Activated CD8-positive, alpha-beta memory T cell treated with anti-CD3 and anti-CD28 coated beads, Interleukin-2, amount 10 ng/mL, durations not matched to agents 7 days and 5 days (primary cell): ENCODE measurements around the gene EFHC2. TPM values are rescaled to one million over a fixed set of nuclear protein-coding genes. Genes with fewer than 3 reads are reported as not detected.
A peak's percentile ranks its signal among the peaks of the same experiment; 100 is the strongest.

Source experiments
- ATAC-seq: fragments of 150-1000 bp; cut with Tn5 transposase; one replicate; pipeline ENCODE4 v1.10.0; 2021; ENCODE audit warnings: moderate library complexity
- CTCF ChIA-PET: fragments of 350-600 bp; sonication (Branson Sonifier 250); formaldehyde crosslinking; loops from one replicate; lab custom pipeline; 2021; ENCODE audit warnings: antibody characterized with exemption; lab: Charles Lee
- DNase-seq: peaks from one replicate; pipeline ENCODE4 v3.0.0-alpha.2; 2020
- H3K27ac Mint-ChIP-seq: one replicate; pipeline ENCODE4 v1.8.0; 2021; ENCODE audit warnings: mild to moderate bottlenecking, mixed read lengths
- H3K27me3 Mint-ChIP-seq: one replicate; pipeline ENCODE4 v1.8.0; 2021; ENCODE audit warnings: mixed read lengths
- H3K36me3 Mint-ChIP-seq: one replicate; pipeline ENCODE4 v1.8.0; 2021; ENCODE audit warnings: mild to moderate bottlenecking, mixed read lengths
- H3K4me1 Mint-ChIP-seq: one replicate; pipeline ENCODE4 v1.8.0; 2021; ENCODE audit warnings: mixed read lengths
- H3K4me3 Mint-ChIP-seq: one replicate; pipeline ENCODE4 v1.8.0; 2021; ENCODE audit warnings: mild to moderate bottlenecking, moderate library complexity, mixed read lengths
- H3K9me3 Mint-ChIP-seq: one replicate; pipeline ENCODE4 v1.8.0; 2022; ENCODE audit warnings: low read depth, mixed read lengths
- total RNA-seq, 2 experiments: library from RNA; stranded (reverse); gene quantifications; one replicate each; pipeline ENCODE4 v1.2.3, GENCODE V29; 2021

Gene EFHC2, protein sequence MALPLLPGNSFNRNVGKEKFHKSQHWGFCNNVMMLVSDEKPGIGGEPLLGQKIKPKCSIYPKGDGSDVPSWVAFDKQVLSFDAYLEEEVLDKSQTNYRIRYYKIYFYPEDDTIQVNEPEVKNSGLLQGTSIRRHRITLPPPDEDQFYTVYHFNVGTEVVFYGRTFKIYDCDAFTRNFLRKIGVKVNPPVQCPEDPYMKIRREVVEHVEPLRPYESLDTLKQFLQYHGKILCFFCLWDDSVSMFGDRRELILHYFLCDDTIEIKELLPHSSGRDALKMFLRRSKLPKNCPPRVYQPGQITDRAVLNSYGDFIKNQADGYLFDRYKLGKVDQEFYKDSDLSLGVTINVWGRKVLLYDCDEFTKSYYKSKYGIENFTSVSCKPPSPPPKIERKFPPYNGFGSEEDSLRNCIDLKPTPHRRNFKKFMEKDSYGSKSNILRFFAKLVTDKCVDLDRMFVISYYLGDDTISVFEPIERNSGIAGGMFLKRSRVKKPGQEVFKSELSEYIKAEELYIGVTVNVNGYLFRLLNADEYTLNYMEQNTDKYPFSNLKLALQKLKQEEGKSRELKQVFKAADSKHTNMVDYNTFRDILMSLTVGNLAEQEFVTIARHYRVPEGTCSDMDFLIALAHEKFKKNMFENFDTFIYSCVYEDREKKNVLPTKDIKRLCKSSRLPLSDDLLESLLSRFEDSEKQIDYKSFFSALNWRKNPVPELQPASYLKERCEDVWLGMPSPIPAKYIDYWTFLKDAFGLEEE
- total RNA-seq, result under 1 TPM in 1 of 2 experiments, not detected in 1; 0.12 TPM

DNA sequence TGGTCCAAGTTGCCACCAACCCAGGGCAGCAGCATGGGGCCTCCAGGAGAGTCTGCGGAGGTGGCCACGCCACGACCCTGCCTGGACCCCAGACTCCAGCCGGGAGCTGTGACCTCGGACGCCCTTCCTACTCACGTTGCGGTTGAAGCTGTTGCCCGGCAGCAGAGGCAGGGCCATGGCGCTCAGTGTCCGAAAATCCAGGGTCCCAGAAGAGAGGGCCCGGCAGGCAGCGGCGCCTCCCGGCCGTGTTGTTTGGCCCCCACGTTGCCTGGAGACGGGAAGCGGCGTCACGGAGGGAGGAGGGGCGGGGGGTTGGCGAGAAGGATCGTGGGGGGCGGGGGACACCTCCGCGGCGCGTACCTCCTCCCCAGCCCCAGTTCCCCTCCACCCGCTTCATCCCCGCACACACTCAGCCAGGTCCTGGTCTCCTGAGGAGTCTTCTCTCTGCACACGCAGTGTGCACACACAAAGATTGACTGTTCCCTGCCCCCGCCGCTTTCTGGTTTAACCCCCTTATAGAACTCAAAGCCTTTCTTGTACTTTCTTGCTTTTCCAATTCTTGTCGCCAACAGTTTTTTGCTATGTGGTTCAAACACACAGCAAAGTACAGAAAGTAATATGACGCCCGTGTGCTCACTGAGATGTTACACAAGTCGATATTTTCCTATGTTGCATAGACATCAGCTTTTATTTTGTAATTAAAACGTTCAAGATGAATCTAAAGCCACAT is at the start of gene EFHC2:
EFHC2 (minus strand) TSS at position 261 of the 730 bp plus-strand sequence; CDS start at position 177, 84 bp downstream.
- ATAC-seq (peak; percentile 59), DNase-seq (peak; percentile 61)
- H3K4me1 Mint-ChIP-seq, result peaks cover 14% of the 10 kb centered on the region
- H3K27me3 Mint-ChIP-seq, result no peaks in the 10 kb centered on the region
- peak within 1 kb of the TSS; percentile 86 for H3K27ac Mint-ChIP-seq
- peak within 1 kb of the TSS; percentile 78 for H3K4me3 Mint-ChIP-seq
- CTCF ChIA-PET, result interaction anchor here (1.5 kb wide), 1 partner anchor 100 kb away, joined by 3 read pairs; no protein-coding TSS in a partner anchor
- no peaks in the 10 kb centered on the region for H3K9me3 Mint-ChIP-seq
- H3K36me3 Mint-ChIP-seq, result no peaks in the 10 kb centered on the region

DNA sequence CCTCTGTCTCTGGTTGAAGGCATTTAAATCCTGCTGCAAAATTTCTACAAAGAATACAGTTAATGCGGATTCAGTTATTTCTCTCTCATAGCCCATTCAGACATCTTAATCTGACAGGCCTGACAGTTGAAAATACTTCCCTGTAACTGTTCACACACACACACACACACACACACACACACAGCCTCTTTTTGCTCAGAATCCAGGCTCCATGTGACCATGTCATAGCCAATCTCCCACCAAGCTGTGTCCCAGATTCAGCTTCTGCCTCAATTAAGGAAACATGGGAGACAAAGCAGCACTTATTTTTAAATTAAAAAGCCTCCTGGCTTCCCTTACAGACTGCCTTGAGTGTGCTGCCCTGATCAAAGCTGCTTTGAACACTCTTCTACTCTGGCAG is 49.3 kb upstream of the EFHC2 start:
- Mint-ChIP-seq H3K4me3 (no peak overlapping the region), H3K27me3 (no peaks in the 10 kb centered on the region), H3K4me1 (no peaks in the 10 kb centered on the region), H3K9me3 (no peaks in the 10 kb centered on the region), H3K27ac (no peak overlapping the region), H3K36me3 (no peaks in the 10 kb centered on the region)
- CTCF ChIA-PET, result no interaction called here
- DNase-seq (no peak), ATAC-seq (no peak)

DNA sequence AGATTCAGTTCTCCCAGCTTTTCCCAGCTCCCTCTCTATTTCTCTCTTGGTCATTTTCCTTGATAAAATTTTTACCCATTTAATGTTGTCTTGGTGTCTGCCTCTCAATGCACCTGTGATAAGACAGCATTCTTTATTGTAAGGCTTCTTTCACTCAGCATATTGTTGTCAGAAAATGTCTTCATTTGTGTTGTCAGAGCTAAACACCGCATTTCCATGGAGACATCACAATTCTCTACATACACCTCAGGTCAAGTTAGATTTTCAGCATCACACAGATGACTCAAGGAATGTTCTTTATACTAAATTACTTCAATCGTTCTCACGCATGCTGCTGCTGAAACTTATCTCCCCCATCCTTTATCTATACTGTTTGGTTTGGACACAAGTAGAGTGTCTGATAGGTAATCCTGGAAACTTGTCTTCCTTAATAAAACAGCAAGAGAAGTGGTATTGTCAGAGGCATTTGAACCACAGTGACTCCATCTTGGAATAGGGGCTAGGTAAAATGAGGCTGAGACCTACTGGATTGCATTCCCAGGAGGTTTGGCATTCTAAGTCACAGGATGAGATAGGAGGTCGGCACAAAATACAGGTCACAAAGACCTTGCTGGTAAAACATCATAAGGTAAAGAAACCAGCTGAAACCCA is 41.3 kb upstream of the EFHC2 start:
- DNase-seq, result no peak
- Mint-ChIP-seq H3K27ac (no peak overlapping the region), H3K36me3 (no peaks in the 10 kb centered on the region), H3K4me1 (no peaks in the 10 kb centered on the region), H3K27me3 (no peaks in the 10 kb centered on the region), H3K4me3 (no peak overlapping the region), H3K9me3 (no peaks in the 10 kb centered on the region)
- CTCF ChIA-PET, result no interaction called here
- no peak for ATAC-seq

DNA sequence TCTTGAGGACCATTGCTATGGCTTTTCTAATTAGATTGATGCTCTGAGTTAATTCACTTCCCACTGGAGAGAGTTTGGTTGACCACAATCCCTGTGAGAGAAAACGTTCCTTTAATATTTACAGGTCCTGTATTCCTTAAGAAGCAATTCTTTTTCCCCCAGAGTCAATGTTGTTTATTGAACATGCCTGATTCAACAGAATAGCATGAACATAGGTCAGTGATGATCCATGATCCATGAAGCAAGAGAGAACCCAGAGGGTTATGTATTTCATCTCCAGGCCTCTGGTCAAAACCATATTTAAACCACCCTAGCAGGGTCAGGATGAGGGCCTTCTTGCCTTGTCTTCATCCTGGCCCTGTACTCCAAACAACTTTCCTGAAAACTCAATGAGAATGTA is 39.4 kb upstream of the EFHC2 start:
- Mint-ChIP-seq H3K9me3 (no peaks in the 10 kb centered on the region), H3K36me3 (no peaks in the 10 kb centered on the region), H3K4me3 (no peak overlapping the region), H3K27me3 (no peaks in the 10 kb centered on the region), H3K4me1 (no peaks in the 10 kb centered on the region), H3K27ac (no peak overlapping the region)
- no peak for ATAC-seq
- no peak for DNase-seq
- CTCF ChIA-PET, result no interaction called here

DNA sequence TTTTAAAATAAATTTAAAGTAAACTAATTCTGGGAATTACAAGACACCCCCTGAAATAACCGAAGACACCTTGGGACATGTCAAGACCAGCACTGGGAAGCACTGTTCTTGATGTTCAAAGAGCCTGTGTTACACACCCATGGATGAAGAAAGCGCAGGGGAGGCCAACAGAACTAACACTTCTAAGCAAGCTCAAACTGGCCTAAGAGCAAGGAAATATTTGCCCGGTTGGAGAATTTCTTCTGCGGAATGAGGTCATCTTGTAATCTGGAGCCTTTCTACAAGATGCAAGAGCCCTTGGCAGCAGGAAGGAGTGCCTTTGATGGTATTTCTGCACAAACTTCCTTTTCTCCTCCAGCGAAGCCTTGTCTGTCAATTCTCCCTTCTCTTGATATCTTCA is 9.3 kb upstream of the EFHC2 start:
- H3K4me1 Mint-ChIP-seq, result no peaks in the 10 kb centered on the region
- no peaks in the 10 kb centered on the region for H3K36me3 Mint-ChIP-seq
- no peak overlapping the region for H3K27ac Mint-ChIP-seq
- no peak for ATAC-seq
- no peak for DNase-seq
- CTCF ChIA-PET, result no interaction called here
- no peaks in the 10 kb centered on the region for H3K27me3 Mint-ChIP-seq
- H3K9me3 Mint-ChIP-seq, result no peaks in the 10 kb centered on the region
- H3K4me3 Mint-ChIP-seq, result no peak overlapping the region

DNA sequence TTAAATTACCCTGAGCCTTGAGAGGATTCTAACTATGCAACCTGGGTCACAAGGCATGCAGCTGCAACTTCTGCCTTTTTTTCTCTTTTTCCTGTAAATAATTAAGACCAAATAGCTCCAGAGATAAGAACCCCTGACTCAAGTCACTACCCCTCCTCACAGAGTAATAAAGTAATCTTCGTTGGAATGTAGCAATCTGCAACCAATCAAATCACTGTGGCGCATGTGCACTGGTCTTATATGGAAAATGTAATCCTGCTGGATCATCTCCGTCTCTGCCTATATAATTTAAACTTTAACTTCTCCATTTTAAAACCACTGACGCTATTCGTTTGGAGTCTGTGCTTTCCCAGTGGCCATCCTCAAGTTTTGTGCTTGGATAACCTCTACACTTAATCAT is 6.1 kb upstream of the EFHC2 start:
- H3K9me3 Mint-ChIP-seq, result no peaks in the 10 kb centered on the region
- ATAC-seq (no peak), DNase-seq (no peak)
- H3K4me3 Mint-ChIP-seq, result no peak overlapping the region
- H3K4me1 Mint-ChIP-seq, result peaks cover 5% of the 10 kb centered on the region
- CTCF ChIA-PET, result no interaction called here
- no peaks in the 10 kb centered on the region for H3K27me3 Mint-ChIP-seq
- H3K27ac Mint-ChIP-seq, result no peak overlapping the region
- no peaks in the 10 kb centered on the region for H3K36me3 Mint-ChIP-seq

DNA sequence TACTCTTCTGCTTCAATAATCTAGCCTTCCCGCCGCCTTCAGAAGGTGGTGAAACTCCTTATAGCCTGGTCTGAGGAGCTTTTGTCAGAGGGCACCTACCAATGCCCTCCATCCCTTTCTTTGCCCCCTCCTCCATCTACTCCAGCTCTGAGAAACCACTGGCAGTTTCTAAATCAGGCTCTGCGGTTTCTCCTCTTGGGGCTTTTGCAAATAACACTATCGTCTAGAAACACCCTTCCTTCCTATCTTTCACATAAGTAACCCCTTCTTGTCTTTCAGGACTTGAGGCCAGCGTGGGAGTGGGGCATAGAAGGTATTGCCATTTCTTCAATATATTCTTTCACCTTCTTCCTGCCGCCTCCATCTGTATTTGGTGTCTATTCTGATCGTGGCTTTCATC is 1.2 kb upstream of the EFHC2 start:
- H3K36me3 Mint-ChIP-seq, result no peaks in the 10 kb centered on the region
- H3K4me1 Mint-ChIP-seq, result peaks cover 14% of the 10 kb centered on the region
- no peaks in the 10 kb centered on the region for H3K27me3 Mint-ChIP-seq
- H3K9me3 Mint-ChIP-seq, result no peaks in the 10 kb centered on the region
- peak; percentile 29 for ATAC-seq
- H3K4me3 Mint-ChIP-seq, result peak overlapping the region; percentile 78
- peak overlapping the region; percentile 86 for H3K27ac Mint-ChIP-seq
- CTCF ChIA-PET, result interaction anchor here (1.5 kb wide), 1 partner anchor 101 kb away, joined by 3 read pairs; no protein-coding TSS in a partner anchor
- DNase-seq, result peak; percentile 43

DNA sequence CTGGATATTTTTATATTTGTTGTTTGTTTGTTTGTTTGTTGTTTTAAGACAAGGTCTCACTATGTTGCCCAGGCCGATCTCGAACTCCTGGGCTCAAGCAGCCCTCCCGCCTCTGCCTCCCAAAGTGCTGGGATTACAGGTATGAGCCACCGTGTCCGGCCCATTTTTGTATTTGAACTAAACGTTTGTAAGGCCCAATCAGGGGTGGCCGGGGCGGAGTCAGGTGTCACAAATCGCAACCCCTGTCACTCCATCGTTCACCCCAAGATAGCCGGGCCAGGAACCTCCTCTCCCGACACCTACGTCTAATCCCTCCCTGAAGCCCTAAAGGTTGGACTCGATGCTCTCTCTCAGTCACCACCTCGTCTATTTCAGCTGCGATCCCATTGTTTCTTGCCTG is 722 bp upstream of the EFHC2 start:
- CTCF ChIA-PET, result interaction anchor here (1.5 kb wide), 1 partner anchor 101 kb away, joined by 3 read pairs; no protein-coding TSS in a partner anchor
- ATAC-seq (peak; percentile 94), DNase-seq (peak; percentile 78)
- Mint-ChIP-seq H3K27me3 (no peaks in the 10 kb centered on the region), H3K9me3 (no peaks in the 10 kb centered on the region), H3K4me3 (peak overlapping the region; percentile 78), H3K4me1 (peaks cover 14% of the 10 kb centered on the region), H3K36me3 (no peaks in the 10 kb centered on the region), H3K27ac (peak overlapping the region; percentile 86)

DNA sequence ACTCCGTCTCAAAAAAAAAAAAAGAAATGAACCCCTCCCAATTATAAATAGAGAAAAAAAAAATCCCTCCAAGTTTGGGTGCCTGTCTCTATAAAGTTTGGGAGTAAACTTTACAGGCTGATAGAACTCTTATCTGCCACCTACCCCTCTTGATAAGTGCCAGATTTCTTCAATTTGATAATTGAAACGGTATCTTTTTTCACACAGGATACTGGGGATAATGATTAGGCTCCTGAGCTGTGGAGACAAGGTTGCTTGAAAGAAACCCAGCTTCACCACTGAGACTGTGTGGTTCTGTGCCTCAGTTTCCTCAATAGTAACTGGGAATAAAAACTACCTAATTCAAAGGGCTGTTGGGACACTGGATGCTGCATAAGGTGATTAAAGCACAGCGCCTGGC is 606 bp downstream of the EFHC2 start:
- no peak for DNase-seq
- Mint-ChIP-seq H3K27ac (no peak overlapping the region), H3K36me3 (no peaks in the 10 kb centered on the region), H3K4me3 (peak overlapping the region; percentile 78), H3K4me1 (peaks cover 14% of the 10 kb centered on the region), H3K27me3 (no peaks in the 10 kb centered on the region), H3K9me3 (no peaks in the 10 kb centered on the region)
- CTCF ChIA-PET, result no interaction called here
- no peak for ATAC-seq

DNA sequence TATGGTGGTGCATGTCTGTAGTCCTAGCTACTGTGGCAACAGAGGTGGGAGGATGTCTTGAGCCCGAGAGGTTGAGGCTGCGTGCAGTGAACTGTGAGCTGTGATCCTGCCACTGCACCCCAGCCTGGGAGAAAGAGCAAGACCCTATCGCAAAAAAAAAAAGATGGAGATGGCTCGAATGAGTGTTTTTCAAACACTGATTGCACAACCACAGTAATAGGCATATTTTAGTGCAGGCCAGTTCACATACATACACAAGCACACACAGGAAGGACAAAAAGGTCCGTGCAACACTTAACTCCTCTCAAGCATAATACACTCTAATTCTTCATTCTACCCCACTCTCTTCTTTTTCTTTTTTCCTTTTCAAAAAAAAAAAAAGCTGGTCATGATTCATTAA is 5.1 kb downstream of the EFHC2 start:
- ATAC-seq (no peak), DNase-seq (no peak)
- Mint-ChIP-seq H3K4me1 (no peaks in the 10 kb centered on the region), H3K27ac (no peak overlapping the region), H3K9me3 (no peaks in the 10 kb centered on the region), H3K27me3 (no peaks in the 10 kb centered on the region), H3K36me3 (no peaks in the 10 kb centered on the region), H3K4me3 (no peak overlapping the region)
- CTCF ChIA-PET, result no interaction called here

DNA sequence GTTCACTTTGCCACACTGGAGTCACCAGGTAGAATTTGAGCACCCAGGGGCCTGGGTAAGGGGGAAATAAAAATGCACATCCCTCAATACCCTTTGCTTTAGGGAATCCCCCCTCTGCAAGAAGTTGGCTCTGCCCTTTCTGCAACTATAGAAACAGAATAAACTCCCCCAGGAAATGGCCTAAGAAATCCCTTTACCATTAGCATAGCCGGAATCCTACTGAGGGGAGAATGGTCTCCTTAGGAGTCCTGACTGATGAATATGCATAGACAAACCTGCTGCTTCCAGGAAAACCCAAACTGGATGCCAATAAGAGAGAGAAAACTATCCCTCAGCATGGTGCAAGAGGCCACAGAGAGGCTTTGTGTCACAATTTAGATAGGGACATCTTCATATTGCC is 11.0 kb downstream of the EFHC2 start:
- H3K4me3 Mint-ChIP-seq, result no peak overlapping the region
- CTCF ChIA-PET, result interaction anchor here (0.6 kb wide), 1 partner anchor 17 kb away, joined by 3 read pairs; no protein-coding TSS in a partner anchor
- no peaks in the 10 kb centered on the region for H3K27me3 Mint-ChIP-seq
- H3K36me3 Mint-ChIP-seq, result no peaks in the 10 kb centered on the region
- ATAC-seq (no peak), DNase-seq (no peak)
- H3K9me3 Mint-ChIP-seq, result no peaks in the 10 kb centered on the region
- H3K4me1 Mint-ChIP-seq, result peaks cover 10% of the 10 kb centered on the region
- no peak overlapping the region for H3K27ac Mint-ChIP-seq

DNA sequence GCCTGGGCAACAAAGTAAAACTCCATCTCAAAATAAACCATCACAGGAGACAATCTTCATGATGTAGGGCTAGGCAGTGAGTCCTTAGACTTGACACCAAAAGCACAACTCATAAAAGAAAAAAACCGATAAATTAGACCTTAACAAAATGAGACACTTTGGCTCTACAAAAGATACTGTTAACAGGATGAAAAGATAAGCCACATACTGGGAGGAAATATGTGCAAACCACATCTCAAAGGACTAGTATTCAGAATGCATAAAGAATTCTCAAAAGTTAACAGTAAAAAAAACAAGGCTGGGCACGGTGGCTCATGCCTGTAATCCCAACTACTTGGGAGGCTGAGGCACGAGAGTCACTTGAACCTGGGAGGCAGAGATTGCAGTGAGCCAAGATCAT is 13.2 kb downstream of the EFHC2 start:
- CTCF ChIA-PET, result no interaction called here
- DNase-seq, result no peak
- Mint-ChIP-seq H3K4me3 (no peak overlapping the region), H3K4me1 (peaks cover 10% of the 10 kb centered on the region), H3K27me3 (no peaks in the 10 kb centered on the region), H3K27ac (no peak overlapping the region), H3K36me3 (no peaks in the 10 kb centered on the region), H3K9me3 (no peaks in the 10 kb centered on the region)
- ATAC-seq, result no peak

DNA sequence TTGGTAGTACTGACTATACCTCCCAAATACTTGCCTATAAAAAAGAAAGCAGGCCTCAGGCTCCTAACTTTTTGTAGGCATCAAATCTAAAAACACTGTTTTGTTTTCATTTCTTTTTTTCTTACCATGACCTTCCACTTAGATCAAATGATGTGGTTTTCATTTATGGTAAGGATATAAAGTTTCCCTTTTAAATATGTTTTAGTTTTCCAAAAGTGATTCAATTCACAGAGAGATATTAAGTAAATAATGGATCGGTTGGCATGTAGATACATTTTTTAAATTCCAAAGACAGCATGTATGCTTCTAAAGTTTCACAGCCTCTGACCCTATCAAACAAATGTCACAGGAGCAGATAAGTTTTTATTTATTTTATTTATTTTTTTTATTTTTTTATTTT is 23.9 kb downstream of the EFHC2 start:
- ATAC-seq (no peak), DNase-seq (no peak)
- H3K9me3 Mint-ChIP-seq, result peaks cover 2% of the 10 kb centered on the region
- no peaks in the 10 kb centered on the region for H3K27me3 Mint-ChIP-seq
- H3K4me1 Mint-ChIP-seq, result peaks cover under 1% of the 10 kb centered on the region
- no peak overlapping the region for H3K4me3 Mint-ChIP-seq
- H3K36me3 Mint-ChIP-seq, result no peaks in the 10 kb centered on the region
- CTCF ChIA-PET, result no interaction called here
- H3K27ac Mint-ChIP-seq, result no peak overlapping the region
